Hepatocyte (in vitro differentiated cells): Measurements from ENCODE around the gene FAM25G. TPM values are rescaled to one million over a fixed set of nuclear protein-coding genes. Genes with fewer than 3 reads are reported as not detected.
"Not testable (repeated sequence)": the region's sequence is repeated elsewhere in the genome, so short reads cannot be mapped to it uniquely, and the experiment has no call there.

ENCODE experiments used
- DNase-seq: peaks from one replicate; pipeline ENCODE4 v3.0.0-alpha.2; 2016; ENCODE audit warnings: low spot score
- H2AFZ ChIP-seq: fragments of 200-600 bp; sonication (generic); 2 replicates; pipeline ENCODE4 v1.6.0; 2016; ENCODE audit warnings: antibody characterized with exemption, mild to moderate bottlenecking
- H3K27ac ChIP-seq: fragments of 200-600 bp; sonication (generic); 2 replicates; pipeline ENCODE4 v1.5.1; 2016; ENCODE audit warnings: mild to moderate bottlenecking
- H3K27me3 ChIP-seq: fragments of 200-600 bp; sonication (generic); 2 replicates; pipeline ENCODE4 v1.6.1; 2016
- H3K36me3 ChIP-seq: fragments of 200-600 bp; sonication (generic); replicated peaks from 2 replicates; pipeline ENCODE4 v1.5.1; 2016; ENCODE audit warnings: low read depth; ENCODE audit not compliant: insufficient read depth
- H3K4me1 ChIP-seq: fragments of 200-600 bp; sonication (generic); 2 replicates; pipeline ENCODE4 v1.5.1; 2016; ENCODE audit warnings: mild to moderate bottlenecking, moderate library complexity; ENCODE audit not compliant: insufficient read depth
- H3K4me2 ChIP-seq: fragments of 200-600 bp; sonication (generic); 2 replicates; pipeline ENCODE4 v1.6.0; 2016
- H3K4me3 ChIP-seq: fragments of 200-600 bp; sonication (generic); 2 replicates; pipeline ENCODE4 v1.5.1; 2016; ENCODE audit warnings: mild to moderate bottlenecking
- H3K79me2 ChIP-seq: fragments of 200-600 bp; sonication (generic); 2 replicates; pipeline ENCODE4 v1.6.0; 2017; ENCODE audit warnings: mild to moderate bottlenecking
- H3K9me2 ChIP-seq: fragments of 200-600 bp; sonication (generic); replicated peaks from 2 replicates; pipeline ENCODE4 v1.6.0; 2017; ENCODE audit warnings: mild to moderate bottlenecking; ENCODE audit not compliant: insufficient read depth
- H3K9me3 ChIP-seq: fragments of 200-600 bp; sonication (generic); 2 replicates; pipeline ENCODE4 v1.5.1; 2016; ENCODE audit warnings: low read depth, mild to moderate bottlenecking
- H4K20me1 ChIP-seq: fragments of 200-600 bp; sonication (generic); 2 replicates; pipeline ENCODE4 v1.6.0; 2016; ENCODE audit warnings: mild to moderate bottlenecking; ENCODE audit not compliant: insufficient read depth, poor library complexity, severe bottlenecking
- WGBS: methylation state at CpG from one replicate; pipeline ENCODE4 v1.1.6; 2016; ENCODE audit warnings: low lambda C conversion rate; ENCODE audit errors: missing lambda C conversion rate; 5-methylcytosine and 5-hydroxymethylcytosine counted together
- polyA plus RNA-seq: library from polyadenylated mRNA; unstranded; fragments of >200 nt; fragmentation: Nextera tagmentation; extraction: Ambion mirVana; gene quantifications from 2 replicates; pipeline ENCODE4 v1.2.1, GENCODE V29; 2016
- total RNA-seq: library from RNA; depleted of rRNA; stranded (reverse); fragments of >200 nt; gene quantifications from 2 replicates; pipeline ENCODE4 v1.2.3, GENCODE V29; 2014

Gene FAM25G
- total and polyA plus RNA-seq, 2 experiments from 2014 or later: not detected

DNA sequence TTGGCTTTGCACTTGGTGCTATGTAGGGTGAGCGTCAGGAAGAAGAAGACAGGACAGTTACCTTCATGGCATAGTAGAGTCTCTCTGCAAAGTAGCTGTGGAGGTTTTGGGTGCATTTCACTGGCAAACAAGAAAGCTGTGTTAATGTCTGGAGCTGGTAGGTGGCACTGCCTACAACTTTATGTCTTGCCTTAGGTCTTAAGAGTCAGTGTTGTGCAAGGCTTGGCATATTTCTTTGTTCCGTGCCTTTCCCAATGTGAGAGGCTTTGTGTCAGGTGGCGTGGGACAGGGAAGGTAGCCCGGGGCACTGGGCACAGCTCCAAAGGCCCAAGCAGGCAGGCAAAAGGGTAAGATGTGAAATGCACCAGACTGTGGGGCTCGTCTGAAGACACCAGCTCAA, 19.4 kb downstream of the FAM25G start:
- H3K27me3 ChIP-seq, H3K4me2 ChIP-seq, H3K36me3 ChIP-seq, H4K20me1 ChIP-seq, H3K4me3 ChIP-seq, H2AFZ ChIP-seq, H3K27ac ChIP-seq, H3K4me1 ChIP-seq, H3K9me3 ChIP-seq, H3K9me2 ChIP-seq, H3K79me2 ChIP-seq, DNase-seq: not testable (repeated sequence)
- WGBS: no CpG with 5 or more reads among the region's 5 CpGs

DNA sequence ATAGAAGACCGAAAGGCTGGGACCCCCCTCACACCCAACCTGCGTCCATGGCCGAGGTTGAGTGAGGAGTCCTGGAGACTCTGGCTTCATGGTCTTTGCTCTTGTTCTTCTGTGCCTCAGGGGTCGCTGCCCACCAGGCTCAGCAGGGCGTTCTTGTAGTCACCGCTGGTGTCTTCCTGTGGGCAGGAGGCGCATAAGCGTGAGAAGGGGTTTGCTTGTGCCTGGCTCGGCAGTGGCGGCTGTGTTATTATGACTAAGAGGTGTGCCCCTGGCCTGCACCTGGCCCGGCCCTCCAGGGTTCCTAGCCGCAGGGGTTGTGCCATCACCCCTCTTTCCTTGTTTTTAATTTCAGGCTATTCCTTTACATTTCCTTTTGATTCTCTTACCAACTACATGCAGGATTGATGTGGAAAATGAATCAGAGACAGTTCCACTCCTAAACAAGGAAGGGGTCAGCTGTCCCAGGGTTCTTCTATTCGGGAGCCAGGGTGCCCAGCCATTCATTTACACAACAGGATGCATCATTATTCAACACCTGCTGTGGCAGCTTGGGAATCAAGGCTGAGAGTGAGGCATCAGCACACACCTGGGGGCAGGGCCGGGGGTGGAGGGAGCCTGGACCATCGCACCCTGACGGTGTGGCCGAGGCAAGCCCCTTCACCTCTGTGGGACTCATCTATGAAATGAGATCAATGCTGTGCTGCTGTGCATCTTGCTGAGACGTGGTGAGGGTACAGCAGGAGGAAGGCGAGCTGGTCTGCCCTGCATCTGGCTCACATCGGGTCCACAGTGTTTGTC, 22.6 kb downstream of the FAM25G start:
- H3K9me2 ChIP-seq, H3K79me2 ChIP-seq, H3K9me3 ChIP-seq, H3K4me1 ChIP-seq, H3K4me3 ChIP-seq, H3K27me3 ChIP-seq, H3K27ac ChIP-seq, H4K20me1 ChIP-seq, H3K4me2 ChIP-seq, H3K36me3 ChIP-seq, DNase-seq, H2AFZ ChIP-seq: not testable (repeated sequence)
- 93% methylated on average over 15 of the region's 20 CpGs for WGBS

DNA sequence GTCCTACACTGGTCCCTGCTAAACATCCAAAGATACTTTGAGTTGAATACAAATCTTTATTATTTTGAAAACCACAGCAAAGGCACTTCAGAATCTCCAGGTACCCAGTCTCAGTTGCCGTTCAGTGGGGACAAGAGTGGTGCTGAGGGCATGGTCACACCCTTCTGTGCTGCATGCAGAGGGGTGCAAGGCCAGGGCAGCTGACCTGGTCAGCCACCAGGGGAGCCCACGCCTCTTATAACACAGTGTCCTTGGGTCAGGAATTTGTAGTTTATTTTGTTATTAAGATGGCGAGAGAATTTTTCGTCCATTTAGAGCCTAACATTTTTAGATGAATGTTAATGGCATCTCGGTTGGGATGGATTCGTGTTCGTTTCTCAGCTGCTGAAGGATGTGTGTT, 23.5 kb downstream of the FAM25G start:
- not testable (repeated sequence) for H3K27ac ChIP-seq, DNase-seq, H3K4me1 ChIP-seq, H3K9me2 ChIP-seq, H3K27me3 ChIP-seq, H3K9me3 ChIP-seq, H3K79me2 ChIP-seq, H2AFZ ChIP-seq, H3K4me2 ChIP-seq, H4K20me1 ChIP-seq, H3K36me3 ChIP-seq, H3K4me3 ChIP-seq
- 96% methylated on average over 3 of the region's 7 CpGs for WGBS

DNA sequence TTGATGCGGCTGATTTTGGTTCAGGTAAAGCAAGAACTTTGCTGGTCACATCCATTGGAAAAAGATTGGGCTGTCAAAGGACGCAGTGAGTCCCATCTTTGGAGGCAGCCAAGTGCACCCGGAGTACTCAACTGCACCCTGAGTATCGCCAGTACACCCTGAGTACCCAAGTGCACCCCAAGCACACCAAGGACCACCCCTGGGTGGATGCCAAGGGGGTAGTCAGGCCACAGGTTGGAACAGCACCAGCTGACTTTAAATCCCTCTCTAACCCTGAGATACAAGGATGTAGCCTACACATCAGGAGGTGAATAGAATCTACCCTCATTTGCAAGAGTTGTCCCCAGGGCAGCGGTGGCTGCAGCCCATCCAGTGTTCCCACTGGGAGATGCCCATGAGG, 24.0 kb downstream of the FAM25G start:
- not testable (repeated sequence) for H3K9me2 ChIP-seq, H3K4me2 ChIP-seq, H4K20me1 ChIP-seq, H3K4me1 ChIP-seq, H3K4me3 ChIP-seq, H3K9me3 ChIP-seq, H3K27ac ChIP-seq, DNase-seq, H2AFZ ChIP-seq, H3K36me3 ChIP-seq, H3K79me2 ChIP-seq, H3K27me3 ChIP-seq
- WGBS: 92% methylated on average over 5 of the region's 5 CpGs

DNA sequence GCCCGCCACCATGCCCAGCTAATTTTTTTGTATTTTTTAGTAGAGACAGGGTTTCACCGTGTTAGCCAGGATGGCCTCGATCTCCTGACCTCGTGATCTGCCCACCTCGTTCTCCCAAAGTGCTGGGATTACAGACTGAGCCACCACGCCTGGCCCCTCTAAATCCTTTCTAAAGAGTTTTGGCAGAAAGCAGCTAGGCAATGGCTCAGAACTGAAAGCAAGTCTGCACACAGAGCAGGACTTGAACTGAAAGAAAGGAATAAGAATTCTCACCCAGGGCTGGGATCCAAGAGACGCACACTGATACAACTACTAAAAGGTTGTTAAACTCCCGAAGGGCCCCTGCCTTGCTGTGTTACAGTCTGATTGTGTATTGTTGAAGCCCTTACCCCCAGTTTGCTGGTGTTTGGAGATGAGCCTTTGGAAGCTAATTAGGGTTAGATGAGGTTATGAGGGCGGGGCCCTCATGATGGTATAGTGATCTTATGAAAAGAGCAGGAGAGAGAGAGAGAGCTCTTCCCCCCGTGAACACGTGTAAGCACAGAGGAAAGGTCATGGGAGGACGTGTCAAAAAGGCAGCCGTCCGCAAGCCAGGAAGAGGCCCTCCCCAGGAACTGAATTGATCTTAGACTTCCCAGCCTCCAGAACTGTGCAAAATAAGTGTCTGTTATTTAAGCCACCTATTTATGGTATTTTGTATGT, 26.1 kb downstream of the FAM25G start:
- H3K9me2 ChIP-seq, H3K9me3 ChIP-seq, H3K4me2 ChIP-seq, DNase-seq, H3K79me2 ChIP-seq, H3K4me1 ChIP-seq, H3K4me3 ChIP-seq, H3K27me3 ChIP-seq, H3K36me3 ChIP-seq, H3K27ac ChIP-seq, H4K20me1 ChIP-seq, H2AFZ ChIP-seq: not testable (repeated sequence)
- WGBS: 88% methylated on average over 14 of the region's 14 CpGs

DNA sequence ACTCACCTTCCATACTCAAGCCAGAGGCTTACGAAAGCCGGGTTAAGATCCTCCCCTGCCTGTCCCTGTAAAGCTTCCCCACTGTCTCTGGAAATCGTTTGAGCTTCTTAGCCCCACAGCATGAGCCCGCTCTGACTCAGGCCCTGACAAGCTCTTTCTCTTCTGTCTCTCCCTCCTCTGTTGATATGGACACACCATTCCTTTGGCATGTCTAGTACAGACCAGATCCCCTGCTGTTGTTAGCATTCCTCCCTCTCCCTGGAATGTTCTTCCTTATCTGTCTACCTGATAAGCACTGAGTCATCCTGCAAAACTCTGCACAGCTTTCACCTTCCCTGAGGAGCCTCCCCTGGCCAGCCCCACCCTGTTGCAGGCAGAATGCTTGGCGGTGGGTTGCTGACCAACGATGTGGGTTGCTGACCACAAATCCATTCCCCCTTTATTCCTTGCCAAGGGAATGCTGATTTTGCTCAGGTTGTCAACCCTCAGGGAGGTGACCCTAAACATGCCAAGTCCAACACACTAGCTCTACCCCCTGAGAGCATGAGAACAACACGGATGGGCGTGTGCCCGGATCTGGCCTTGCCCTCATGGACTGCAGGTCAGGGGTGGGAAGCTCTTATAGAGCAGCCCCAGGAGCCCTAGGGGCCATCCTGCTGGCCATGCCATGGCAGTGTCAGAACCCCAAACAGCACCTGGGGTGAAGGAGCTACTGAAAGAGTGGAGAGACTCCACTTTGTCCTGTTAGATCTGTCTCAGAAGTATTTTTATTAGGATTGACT, 28.7 kb downstream of the FAM25G start:
- not testable (repeated sequence) for DNase-seq, H2AFZ ChIP-seq, H4K20me1 ChIP-seq, H3K36me3 ChIP-seq, H3K4me2 ChIP-seq, H3K9me2 ChIP-seq, H3K4me3 ChIP-seq, H3K27ac ChIP-seq, H3K27me3 ChIP-seq, H3K79me2 ChIP-seq, H3K9me3 ChIP-seq
- H3K4me1 ChIP-seq: peaks cover 11% of the 10 kb centered on the region
- WGBS: 83% methylated on average over 3 of the region's 9 CpGs
